Ectodermal cell (in vitro differentiated cells): ENCODE results near the gene SLIT3.

ENCODE experiments used
- H3K27ac ChIP-seq: 2 replicates; pipeline ENCODE4 v1.7.0; 2013; ENCODE audit warnings: mild to moderate bottlenecking, low read depth, low read length; ENCODE audit not compliant: insufficient read depth, poor library complexity, severe bottlenecking
- H3K27me3 ChIP-seq: 2 replicates; pipeline ENCODE4 v1.7.0; 2013; ENCODE audit warnings: mild to moderate bottlenecking, low read length; ENCODE audit not compliant: insufficient read depth, control insufficient read depth, poor library complexity, severe bottlenecking
- H3K36me3 ChIP-seq: one replicate; pipeline ENCODE4 v1.7.0; 2013; ENCODE audit warnings: low read length; ENCODE audit not compliant: control insufficient read depth, insufficient read depth
- H3K4me1 ChIP-seq: one replicate; pipeline ENCODE4 v1.7.0; 2013; ENCODE audit warnings: low read length; ENCODE audit not compliant: control insufficient read depth, insufficient read depth
- H3K4me3 ChIP-seq: 2 replicates; pipeline ENCODE4 v1.7.0; 2013; ENCODE audit warnings: low read depth, low read length, control low read depth; ENCODE audit not compliant: insufficient read depth
- H3K9me3 ChIP-seq: 2 replicates; pipeline ENCODE4 v1.7.0; 2013; ENCODE audit warnings: mild to moderate bottlenecking, low read length, moderate library complexity; ENCODE audit not compliant: control insufficient read depth
- WGBS, 2 experiments: methylation state at CpG; one replicate each; pipeline ENCODE4 v1.1.7; 2013; ENCODE audit warnings: missing lambda C conversion rate in 2 of 2; 5-methylcytosine and 5-hydroxymethylcytosine counted together

SLIT3 gene

DNA sequence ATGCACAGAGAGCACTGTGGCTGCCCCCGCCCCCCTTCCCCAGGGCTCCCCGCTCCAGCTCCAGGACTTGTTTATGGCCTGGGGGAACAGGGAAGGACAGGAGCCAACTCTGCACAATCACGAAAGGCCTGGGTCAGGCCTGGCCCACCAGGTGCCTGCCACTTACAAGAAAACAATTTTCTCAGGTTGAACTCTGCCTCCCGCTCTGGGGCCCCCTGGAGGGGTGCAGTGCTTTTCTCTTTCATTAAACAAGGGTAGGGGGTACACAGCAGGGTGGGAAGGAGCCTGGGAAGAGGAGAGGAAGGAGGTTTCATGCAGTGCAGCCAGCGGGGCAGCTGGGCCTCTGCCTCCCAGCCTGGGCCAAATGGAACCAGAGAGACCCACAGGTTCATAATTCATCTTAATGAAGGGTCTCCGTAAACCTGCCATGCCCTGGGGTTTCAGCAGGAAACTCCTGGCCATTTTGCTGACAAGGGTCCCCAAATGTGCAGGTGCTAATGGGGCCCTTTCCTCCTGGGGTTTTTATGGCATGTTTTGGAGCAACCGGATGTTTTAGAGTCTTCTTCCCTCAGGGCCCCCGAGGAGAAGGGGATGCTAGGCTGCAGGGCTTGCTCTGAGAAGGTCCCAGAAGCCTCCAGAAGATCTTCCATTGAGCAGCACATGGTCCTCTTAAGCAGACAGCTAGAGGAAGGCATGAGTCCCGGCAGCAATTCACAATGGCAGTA, 219.8 kb downstream of the SLIT3 start:
- no peaks in the 10 kb centered on the region for H3K36me3 ChIP-seq
- no peak overlapping the region for H3K4me3 ChIP-seq
- H3K27me3 ChIP-seq = no peaks in the 10 kb centered on the region
- WGBS, 2 experiments = 61% methylated on average over 9 of the region's 9 CpGs
- H3K27ac ChIP-seq = no peak overlapping the region
- peaks cover 23% of the 10 kb centered on the region for H3K4me1 ChIP-seq
- no peaks in the 10 kb centered on the region for H3K9me3 ChIP-seq

DNA sequence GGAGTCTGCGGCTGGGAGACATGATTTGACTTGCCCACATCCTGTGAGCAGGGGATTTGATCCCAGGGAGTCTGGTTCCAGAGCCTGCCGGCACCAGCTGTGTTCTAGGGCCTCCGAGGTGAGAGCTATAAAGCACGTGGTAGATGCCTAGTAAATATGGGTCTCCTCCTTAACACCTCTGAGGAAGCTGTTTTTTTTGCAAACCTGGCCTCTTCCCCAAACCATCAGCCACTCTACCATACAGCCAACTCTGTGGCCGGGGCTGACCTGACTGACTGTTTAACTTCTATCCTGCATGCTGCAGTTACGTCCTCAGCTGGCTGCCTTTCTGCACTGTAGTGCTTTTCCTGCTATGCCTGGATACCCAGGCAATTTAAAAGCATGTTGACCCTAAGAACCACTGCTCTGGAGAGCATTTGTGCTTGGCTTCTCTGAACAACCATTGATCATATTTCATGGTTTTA, 220.5 kb downstream of the SLIT3 start:
- Histone ChIP-seq H3K9me3 (no peaks in the 10 kb centered on the region), H3K36me3 (no peaks in the 10 kb centered on the region), H3K27me3 (no peaks in the 10 kb centered on the region), H3K4me3 (no peak overlapping the region), H3K4me1 (peaks cover 21% of the 10 kb centered on the region), H3K27ac (no peak overlapping the region)
- 80 to 83% methylated on average over 6 of the region's 6 CpGs for WGBS, 2 experiments

DNA sequence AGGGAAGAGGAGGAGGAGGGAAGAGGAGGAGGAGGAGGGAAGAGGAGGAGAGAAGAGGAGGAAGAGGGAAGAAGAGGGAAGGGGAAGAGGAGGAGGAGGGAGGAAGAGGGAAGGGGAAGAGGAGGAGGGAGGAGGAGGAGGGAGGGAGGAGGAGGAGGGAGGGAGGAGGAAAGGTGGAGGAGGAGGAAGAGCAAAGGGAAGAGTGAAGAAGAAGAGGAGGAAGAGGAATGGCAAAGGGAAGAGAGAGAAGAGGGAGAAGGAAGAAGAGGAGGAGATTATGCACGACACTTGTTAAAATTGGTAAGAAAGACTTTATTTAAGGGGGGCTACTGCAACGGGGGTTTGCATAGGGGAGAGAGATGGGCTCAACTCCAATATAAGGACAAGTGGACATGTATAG, 221.2 kb downstream of the SLIT3 start:
- no peaks in the 10 kb centered on the region for H3K27me3 ChIP-seq
- peaks cover 13% of the 10 kb centered on the region for H3K4me1 ChIP-seq
- H3K4me3 ChIP-seq = no peak overlapping the region
- no peaks in the 10 kb centered on the region for H3K36me3 ChIP-seq
- no peaks in the 10 kb centered on the region for H3K9me3 ChIP-seq
- WGBS, 2 experiments = 91 to 93% methylated on average over 2 of the region's 2 CpGs
- H3K27ac ChIP-seq = no peak overlapping the region

DNA sequence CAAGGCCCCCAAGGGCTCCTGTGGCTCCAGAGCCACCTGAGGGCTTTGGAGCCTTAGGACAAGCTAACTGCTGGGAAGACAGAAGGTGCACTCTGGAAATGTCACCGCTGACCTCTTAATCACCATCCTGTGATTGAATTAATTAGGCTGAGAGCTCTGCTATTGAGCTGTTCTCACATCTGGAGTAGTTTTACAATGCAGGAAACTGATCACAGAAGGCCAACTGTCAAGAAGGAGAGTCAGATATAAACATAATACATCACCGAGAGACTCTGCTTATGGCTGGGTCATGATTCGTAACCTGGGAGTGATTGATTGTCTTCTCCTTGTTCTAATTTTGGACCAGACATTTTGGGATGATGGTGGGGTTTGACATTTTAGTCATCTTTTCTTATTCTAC, 226.1 kb downstream of the SLIT3 start:
- no peak overlapping the region for H3K4me3 ChIP-seq
- no peaks in the 10 kb centered on the region for H3K36me3 ChIP-seq
- H3K4me1 ChIP-seq = no peaks in the 10 kb centered on the region
- H3K9me3 ChIP-seq = no peaks in the 10 kb centered on the region
- H3K27me3 ChIP-seq = no peaks in the 10 kb centered on the region
- H3K27ac ChIP-seq = no peak overlapping the region
- 96 to 99% methylated on average over 3 of the region's 3 CpGs for WGBS, 2 experiments

DNA sequence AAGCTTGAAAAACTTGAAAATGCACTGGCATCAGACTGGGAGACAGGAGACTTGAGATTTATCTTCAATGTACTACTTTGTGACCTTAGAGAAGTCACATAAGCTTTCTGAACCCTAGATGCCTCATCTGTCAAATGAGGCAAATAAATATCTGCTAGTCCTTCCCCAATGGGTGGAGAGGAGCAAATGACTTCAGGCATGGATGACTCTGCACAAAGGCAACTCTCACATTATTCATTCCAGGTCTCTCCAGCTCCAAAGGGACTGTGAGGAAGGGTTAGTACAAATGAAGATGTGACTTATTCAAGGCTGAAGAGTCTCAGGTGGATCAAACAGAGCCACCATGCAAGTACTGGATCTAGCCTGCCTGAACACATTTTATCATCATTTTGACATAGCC, 228.7 kb downstream of the SLIT3 start:
- H3K4me3 ChIP-seq = no peak overlapping the region
- H3K27me3 ChIP-seq = no peaks in the 10 kb centered on the region
- no peaks in the 10 kb centered on the region for H3K36me3 ChIP-seq
- H3K27ac ChIP-seq = no peak overlapping the region
- H3K4me1 ChIP-seq = peaks cover 6% of the 10 kb centered on the region
- no peaks in the 10 kb centered on the region for H3K9me3 ChIP-seq

DNA sequence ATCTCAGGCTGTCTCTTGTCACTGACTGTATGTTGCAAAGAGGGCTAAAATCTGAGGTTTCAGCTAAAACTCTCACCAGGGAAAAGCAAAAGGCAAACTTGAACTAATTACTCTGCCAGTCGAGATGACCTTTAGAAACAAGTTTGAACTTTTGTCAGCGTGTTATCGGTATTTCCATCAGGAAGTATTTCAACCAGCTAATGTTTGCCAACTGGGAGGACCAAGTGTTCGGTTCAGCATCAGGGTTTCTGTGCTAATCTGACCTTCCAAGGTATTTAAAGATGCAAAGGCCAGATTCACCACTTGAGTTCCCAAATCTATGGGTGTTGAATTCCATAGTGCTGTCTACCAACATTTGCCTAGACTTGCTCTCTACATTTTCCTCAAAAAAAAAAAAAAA, 230.5 kb downstream of the SLIT3 start:
- WGBS, 2 experiments = 94 to 95% methylated on average over 4 of the region's 4 CpGs
- no peaks in the 10 kb centered on the region for H3K9me3 ChIP-seq
- H3K4me1 ChIP-seq = peaks cover 6% of the 10 kb centered on the region
- no peak overlapping the region for H3K27ac ChIP-seq
- H3K36me3 ChIP-seq = no peaks in the 10 kb centered on the region
- H3K27me3 ChIP-seq = no peaks in the 10 kb centered on the region
- H3K4me3 ChIP-seq = no peak overlapping the region

DNA sequence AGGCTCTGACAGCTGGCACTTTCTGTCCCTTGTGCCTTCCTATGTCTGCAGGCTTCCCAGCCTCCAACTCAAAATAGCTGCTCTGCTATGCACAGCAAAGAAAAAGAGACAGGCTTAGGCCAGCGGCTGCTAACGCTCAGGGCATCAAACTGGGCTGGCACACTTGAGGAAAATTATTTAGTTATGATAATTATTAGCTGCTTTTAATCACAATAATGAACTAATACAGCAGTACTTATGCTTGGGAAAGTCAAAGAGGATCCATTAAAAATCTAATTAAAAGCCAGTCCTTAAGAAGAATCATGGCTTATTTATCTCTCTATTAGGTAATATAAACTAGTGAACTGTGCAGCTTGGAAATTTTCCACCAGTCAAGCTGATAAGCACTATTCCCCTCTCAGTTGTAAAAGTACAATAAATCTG, 233.2 kb downstream of the SLIT3 start:
- H3K27me3 ChIP-seq = no peaks in the 10 kb centered on the region
- H3K27ac ChIP-seq = no peak overlapping the region
- no peak overlapping the region for H3K4me3 ChIP-seq
- peaks cover 21% of the 10 kb centered on the region for H3K4me1 ChIP-seq
- H3K9me3 ChIP-seq = no peaks in the 10 kb centered on the region
- no CpG with 5 or more reads among the region's 2 CpGs for WGBS, 2 experiments
- H3K36me3 ChIP-seq = no peaks in the 10 kb centered on the region

DNA sequence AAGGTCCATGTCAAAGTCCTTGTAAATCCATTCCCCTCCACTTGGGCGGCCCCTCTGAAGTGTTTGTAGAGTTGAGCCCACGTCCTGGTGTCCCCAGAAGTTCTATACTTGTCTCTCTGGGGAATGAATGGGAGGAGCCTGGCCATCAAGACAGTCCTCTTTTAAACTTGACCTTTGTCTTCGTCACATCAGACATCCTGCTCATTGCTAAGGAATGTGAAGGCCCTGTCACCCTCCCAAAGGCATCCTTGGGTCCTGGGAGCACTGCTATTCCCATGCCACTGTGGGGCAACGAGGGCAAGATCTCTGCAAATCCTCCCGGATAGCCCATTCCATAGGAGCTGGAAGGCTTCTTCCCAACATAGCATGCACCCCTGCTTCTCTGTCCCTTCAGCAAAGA, 235.5 kb downstream of the SLIT3 start:
- H3K27ac ChIP-seq = no peak overlapping the region
- peaks cover 21% of the 10 kb centered on the region for H3K4me1 ChIP-seq
- H3K9me3 ChIP-seq = no peaks in the 10 kb centered on the region
- WGBS, 2 experiments = 90 to 91% methylated on average over 5 of the region's 5 CpGs
- H3K36me3 ChIP-seq = no peaks in the 10 kb centered on the region
- no peak overlapping the region for H3K4me3 ChIP-seq
- no peaks in the 10 kb centered on the region for H3K27me3 ChIP-seq

DNA sequence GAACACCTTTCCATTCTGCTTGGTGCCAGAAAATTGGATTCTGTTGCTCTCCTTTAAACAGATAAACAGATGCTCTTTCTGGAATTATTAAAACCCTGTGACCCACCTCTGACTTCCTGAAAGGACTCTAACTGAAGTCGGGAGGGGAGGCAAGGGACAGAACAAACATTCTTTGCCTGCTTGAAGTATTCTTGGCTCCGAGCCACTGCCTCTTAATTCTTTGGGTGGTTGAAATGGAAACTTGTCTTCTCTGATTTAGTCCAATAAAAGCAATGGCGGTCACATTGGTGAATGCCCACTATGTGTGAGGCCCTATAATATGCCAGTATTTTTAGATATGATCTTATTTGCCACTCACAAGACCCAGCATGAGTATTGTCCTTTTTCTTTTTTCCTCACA, 236.8 kb downstream of the SLIT3 start:
- H3K36me3 ChIP-seq = no peaks in the 10 kb centered on the region
- H3K4me1 ChIP-seq = peaks cover 18% of the 10 kb centered on the region
- no peaks in the 10 kb centered on the region for H3K27me3 ChIP-seq
- WGBS, 2 experiments = 65 to 75% methylated on average over 3 of the region's 3 CpGs
- H3K4me3 ChIP-seq = no peak overlapping the region
- no peak overlapping the region for H3K27ac ChIP-seq
- H3K9me3 ChIP-seq = no peaks in the 10 kb centered on the region

DNA sequence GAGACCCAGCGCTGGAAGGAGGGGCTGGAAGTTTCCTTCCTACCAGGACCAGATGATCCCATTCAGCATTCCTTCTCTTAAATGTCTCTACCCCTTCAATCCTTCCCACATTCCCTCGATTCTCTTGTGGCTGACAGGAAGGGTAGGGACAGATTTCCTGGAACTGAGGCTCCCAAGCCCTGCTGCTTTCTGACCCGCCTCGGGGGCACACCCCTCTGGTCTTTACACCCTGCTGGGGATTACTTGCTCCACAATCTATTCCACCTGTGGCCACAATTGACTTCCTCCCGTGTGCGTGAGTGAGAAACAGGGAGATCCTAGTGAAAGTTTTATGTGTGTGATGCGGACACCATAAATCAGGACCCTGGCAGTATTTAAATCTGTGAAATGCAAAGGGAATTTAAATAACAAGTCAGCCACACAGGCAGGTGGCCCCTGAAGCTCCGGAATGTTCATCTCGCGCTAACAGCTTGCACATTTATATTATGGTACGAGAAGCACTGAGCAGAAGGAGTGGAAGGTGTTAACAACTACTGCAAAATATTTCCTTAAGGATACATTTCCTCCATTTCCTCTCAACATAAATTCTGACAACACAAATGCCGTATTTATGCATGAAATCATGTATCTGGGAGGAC, 237.5 kb downstream of the SLIT3 start:
- H3K27ac ChIP-seq = no peak overlapping the region
- peaks cover 15% of the 10 kb centered on the region for H3K4me1 ChIP-seq
- no peaks in the 10 kb centered on the region for H3K9me3 ChIP-seq
- no peak overlapping the region for H3K4me3 ChIP-seq
- WGBS, 2 experiments = 48 to 52% methylated on average over 12 of the region's 12 CpGs
- no peaks in the 10 kb centered on the region for H3K36me3 ChIP-seq
- no peaks in the 10 kb centered on the region for H3K27me3 ChIP-seq
